Esophagus muscularis mucosa (tissue), 4 donors: ENCODE data around the gene ABTB2. TPM values are rescaled to one million over a fixed set of nuclear protein-coding genes. Genes with fewer than 3 reads are reported as not detected.

Source experiments
- DNase-seq: peaks from one replicate; pipeline ENCODE4 v3.0.0-alpha.2; 2017; ENCODE audit errors: extremely low spot score
- H3K27ac ChIP-seq, 4 donors: fragments of 200-600 bp; sonication (generic); replicated peaks in 1 of 4; 1 replicate in 3 of 4; 2 replicates in 1 of 4; pipeline ENCODE4 v1.5.1; 2016 to 2019; ENCODE audit warnings: mild to moderate bottlenecking in 1 of 4
- H3K27me3 ChIP-seq, 4 donors: fragments of 200-600 bp; sonication (generic); one replicate each; pipeline versions ENCODE4 v1.5.1 to v1.6.0; 2016 to 2019
- H3K36me3 ChIP-seq, 4 donors: fragments of 200-600 bp; sonication (generic); one replicate each; pipeline ENCODE4 v1.5.1; 2016 to 2019
- H3K4me1 ChIP-seq, 4 donors: fragments of 200-600 bp; sonication (generic); one replicate each; pipeline ENCODE4 v1.5.1; 2016 to 2019
- H3K4me3 ChIP-seq, 4 donors: fragments of 200-600 bp; sonication (generic); 1 replicate in 2 of 4; 2 replicates in 2 of 4; pipeline ENCODE4 v1.5.1; 2016 to 2019; ENCODE audit warnings: mild to moderate bottlenecking in 4 of 4, moderate library complexity in 1 of 4
- H3K9me3 ChIP-seq, 4 donors: fragments of 200-600 bp; sonication (generic); 1 replicate in 3 of 4; 2 replicates in 1 of 4; pipeline ENCODE4 v1.5.1; 2016 to 2019
- CTCF ChIP-seq, 3 experiments: fragments of 200-600 bp in 2 of 3; fragments of 450-650 bp in 1 of 3; sonication (generic) in 2 of 3; IDR thresholded peaks; one replicate each; pipeline ENCODE4 v1.5.1; 2017 to 2019; ENCODE audit warnings: antibody characterized with exemption in 3 of 3, mild to moderate bottlenecking in 2 of 3, moderate library complexity in 1 of 3
- EP300 ChIP-seq: sonication (generic); formaldehyde crosslinking; IDR thresholded peaks from one replicate; pipeline ENCODE4 v1.6.1; 2017; ENCODE audit warnings: antibody characterized with exemption
- POLR2A ChIP-seq: fragments of 450-650 bp; IDR thresholded peaks from one replicate; pipeline ENCODE4 v1.6.1; 2017; ENCODE audit warnings: antibody characterized with exemption, moderate library complexity, mild to moderate bottlenecking, low read depth
- POLR2AphosphoS5 ChIP-seq, 2 donors: sonication (generic); formaldehyde crosslinking; IDR thresholded peaks; one replicate each; pipeline ENCODE4 v1.6.1; 2017; ENCODE audit warnings: antibody characterized with exemption in 2 of 2
- WGBS: methylation state at CpG from one replicate; pipeline ENCODE4 v1.1.5; 2018; 5-methylcytosine and 5-hydroxymethylcytosine counted together
- intact Hi-C: fragments of 100-400 bp; cut with DNase I; formaldehyde crosslinking; loops from one replicate; pipeline ENCODE4 v1.15.1; 2023
- total RNA-seq, 4 donors: library from RNA; depleted of rRNA; stranded (reverse); fragments of >200 nt; gene quantifications; one replicate each; pipeline versions ENCODE4 v1.1.0 to v1.2.1, GENCODE V29; 2016

The ABTB2 gene
- total RNA-seq, 4 donors from 2014 or later: 5.0 to 8.0 (median 7.2) TPM

- TF ChIP-seq POLR2A (no peak), POLR2AphosphoS5 (IDR thresholded peaks at IDR 0.05) (no peak), CTCF (IDR thresholded peaks at IDR 0.05) (no peak), EP300 (no peak)
- Histone ChIP-seq H3K27me3 (no peaks in the 10 kb centered on the region), H3K9me3 (no peaks in the 10 kb centered on the region), H3K4me3 (no peak overlapping the region), H3K36me3 (peaks cover 0 to 50% (median 26%) of the 10 kb centered on the region in 4 donors), H3K4me1 (peaks cover 0 to 14% (median 9%) of the 10 kb centered on the region in 4 donors), H3K27ac (no peak overlapping the region)
- intact Hi-C loops: no loop called here
- WGBS: 89% methylated on average over 18 of the region's 18 CpGs
- no peak for DNase-seq
Observed at GRCh38 chr11:34160791-34161190, 197.0 kb downstream of the ABTB2 start.

- intact Hi-C loops: no loop called here
- peaks cover 0 to 20% (median 16%) of the 10 kb centered on the region in 4 donors for H3K4me1 ChIP-seq
- WGBS: 87% methylated on average over 12 of the region's 22 CpGs
Observed at GRCh38 chr11:34160049-34160721, 197.6 kb downstream of the ABTB2 start.

GRCh38 chr11:34158661-34159060 is 199.1 kb downstream of the ABTB2 start:
- TF ChIP-seq EP300 (no peak), CTCF (IDR thresholded peaks at IDR 0.05) (no peak), POLR2AphosphoS5 (IDR thresholded peaks at IDR 0.05) (no peak)
- H3K36me3 ChIP-seq: peaks cover 0 to 53% (median 32%) of the 10 kb centered on the region in 4 donors
- intact Hi-C loops: no loop called here
- H3K4me1 ChIP-seq: peaks cover 0 to 35% (median 28%) of the 10 kb centered on the region in 4 donors
- H3K4me3 ChIP-seq: no peak overlapping the region
- no peaks in the 10 kb centered on the region for H3K27me3 ChIP-seq
- H3K9me3 ChIP-seq: no peaks in the 10 kb centered on the region
- 80% methylated on average over 5 of the region's 6 CpGs for WGBS
- no peak for DNase-seq
- H3K27ac ChIP-seq: no peak overlapping the region

More at GRCh38 chr11:34160049-34160721, 197.6 kb downstream of the ABTB2 start:
- Histone ChIP-seq H3K4me3 (no peak overlapping the region), H3K36me3 (peaks cover 0 to 49% (median 29%) of the 10 kb centered on the region in 4 donors), H3K27ac (no peak overlapping the region), H3K9me3 (no peaks in the 10 kb centered on the region), H3K27me3 (no peaks in the 10 kb centered on the region)
- TF ChIP-seq EP300: no peak
- no peak for TF ChIP-seq POLR2AphosphoS5 (IDR thresholded peaks at IDR 0.05)
- TF ChIP-seq POLR2A: no peak
- TF ChIP-seq CTCF (IDR thresholded peaks at IDR 0.05): no peak
- no peak for DNase-seq

GRCh38 chr11:34157163-34157562 is 200.6 kb downstream of the ABTB2 start:
- intact Hi-C loops: no loop called here
- no peak overlapping the region for H3K4me3 ChIP-seq
- H3K27ac ChIP-seq: peak overlapping the region in 2 of 4 donors; percentile 17 to 24
- peaks cover 0 to 60% (median 39%) of the 10 kb centered on the region in 4 donors for H3K36me3 ChIP-seq
- H3K9me3 ChIP-seq: no peaks in the 10 kb centered on the region
- peaks cover 0 to 35% (median 28%) of the 10 kb centered on the region in 4 donors for H3K4me1 ChIP-seq
- TF ChIP-seq CTCF (IDR thresholded peaks at IDR 0.05) (no peak), POLR2A (no peak), POLR2AphosphoS5 (IDR thresholded peaks at IDR 0.05) (no peak), EP300 (no peak)
- H3K27me3 ChIP-seq: no peaks in the 10 kb centered on the region
- 80% methylated on average over 5 of the region's 9 CpGs for WGBS
- DNase-seq: no peak

GRCh38 chr11:34155757-34156062 is 202.1 kb downstream of the ABTB2 start:
- no peaks in the 10 kb centered on the region for H3K9me3 ChIP-seq
- no peak for DNase-seq
- H3K4me3 ChIP-seq: no peak overlapping the region
- peaks cover 0 to 35% (median 28%) of the 10 kb centered on the region in 4 donors for H3K4me1 ChIP-seq
- TF ChIP-seq EP300: no peak
- TF ChIP-seq CTCF (IDR thresholded peaks at IDR 0.05): no peak
- no peak for TF ChIP-seq POLR2AphosphoS5 (IDR thresholded peaks at IDR 0.05)
- no peak for TF ChIP-seq POLR2A
- WGBS: no CpG with 5 or more reads among the region's 2 CpGs
- H3K27me3 ChIP-seq: no peaks in the 10 kb centered on the region
- intact Hi-C loops: no loop called here
- H3K36me3 ChIP-seq: peaks cover 0 to 61% (median 40%) of the 10 kb centered on the region in 4 donors
- H3K27ac ChIP-seq: peak overlapping the region; percentile 64 to 78 (median 74)
